ENCODE results near the gene SPR. TPM values are rescaled to one million over a fixed set of nuclear protein-coding genes. Genes with fewer than 3 reads are reported as not detected.

Gene SPR
- total and polyA plus RNA-seq, 2 of the 4 experiments (the other 2 are of a cell fraction): 14.3 to 17.4 TPM

DNA sequence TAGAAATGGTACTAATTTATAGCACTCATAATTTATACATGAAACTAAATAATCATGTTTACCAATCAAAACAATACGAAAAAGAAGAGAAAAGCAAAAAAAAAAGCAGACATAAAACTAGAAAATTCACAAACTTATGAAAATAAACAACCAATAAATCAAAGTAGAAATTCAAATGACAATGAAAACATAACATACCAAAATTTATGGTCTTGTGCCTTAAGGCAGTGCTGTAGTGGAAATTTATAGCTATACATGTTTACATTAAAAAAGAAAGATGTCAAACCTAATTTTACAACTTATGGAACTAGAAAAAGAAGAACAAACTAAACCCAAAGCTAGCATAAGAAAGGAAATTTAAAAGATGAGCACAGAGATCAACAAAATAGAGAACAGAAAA is 16.1 kb upstream of the SPR start:
- Histone ChIP-seq H2BK20ac (ENCODE audit: low read depth, low read length) (no peak overlapping the region), H3K36me3 (ENCODE audit: control insufficient read depth, insufficient read depth, low read length) (no peaks in the 10 kb centered on the region), H3K56ac (ENCODE audit: extremely low read depth, insufficient read depth, low read length) (no peak overlapping the region), H3K4me2 (ENCODE audit: low read depth, low read length) (no peak overlapping the region), H3K23ac (ENCODE audit: low read depth, low read length) (no peak overlapping the region), H3K14ac (replicated peaks; ENCODE audit: low read depth, low read length) (no peak overlapping the region), H3K18ac (ENCODE audit: low read depth, low read length) (no peak overlapping the region), H3K9me3 (ENCODE audit: control insufficient read depth, insufficient read depth, low read length) (0 out of 2 replicates have a peak, but pooled peaks cover 2% of the 10 kb centered on the region), H2BK120ac (ENCODE audit: low read depth, low read length) (no peak overlapping the region), H3K4ac (ENCODE audit: low read depth, low read length) (no peak overlapping the region), H2BK15ac (ENCODE audit: low read depth, low read length) (no peak overlapping the region), H2AFZ (replicated peaks; ENCODE audit: low read length, poor library complexity) (no peak overlapping the region), H2AK5ac (ENCODE audit: low read depth, low read length) (no peak overlapping the region), H3K27me3 (ENCODE audit: control insufficient read depth, insufficient read depth, low read length) (peaks cover 14% of the 10 kb centered on the region), H4K5ac (ENCODE audit: low read depth, low read length) (no peak overlapping the region), H2AK9ac (replicated peaks; ENCODE audit: low read depth, low read length, poor library complexity) (no peak overlapping the region), H4K20me1 (ENCODE audit: insufficient read depth, low read length) (no peaks in the 10 kb centered on the region), H3K9ac (ENCODE audit: low read depth, low read length) (no peak overlapping the region), H3K4me3 (ENCODE audit: insufficient read depth, low read depth, low read length) (no peak overlapping the region), H3K79me1 (ENCODE audit: low read depth in 1 of 2, low read length in 2 of 2) (no peaks in the 10 kb centered on the region), H4K91ac (ENCODE audit: insufficient read depth, low read depth, low read length) (no peak overlapping the region), H4K8ac (ENCODE audit: low read depth in 2 of 2, low read length in 2 of 2) (no peak overlapping the region), H3K27ac (ENCODE audit: insufficient read depth, low read length) (no peak overlapping the region), H3K4me1 (ENCODE audit: control insufficient read depth, insufficient read depth, low read length) (no peaks in the 10 kb centered on the region), H3K9me1 (ENCODE audit: insufficient read depth, low read length) (no peaks in the 10 kb centered on the region), H2BK5ac (ENCODE audit: low read depth, low read length, poor library complexity, severe bottlenecking) (no peak overlapping the region)
- TF ChIP-seq RFX5 (IDR thresholded peaks at IDR 0.05; ENCODE audit: low read depth, low read length) (no peak), BHLHE40 (IDR thresholded peaks at IDR 0.05; ENCODE audit: low read depth, low read length) (no peak), MAZ (IDR thresholded peaks at IDR 0.05; ENCODE audit: borderline replicate concordance, low read depth, low read length) (no peak), RCOR1 (IDR thresholded peaks at IDR 0.05; ENCODE audit: insufficient replicate concordance, low read length) (no peak), SMC3 (IDR thresholded peaks at IDR 0.05; ENCODE audit: low read depth, low read length) (no peak), MXI1 (IDR thresholded peaks at IDR 0.05; ENCODE audit: borderline replicate concordance, low read depth, low read length) (no peak), MAFK (IDR thresholded peaks at IDR 0.05; ENCODE audit: low read depth, low read length) (no peak), FOS (IDR thresholded peaks at IDR 0.05; ENCODE audit: low read depth, low read length) (no peak), NFE2L2 (IDR thresholded peaks at IDR 0.05; ENCODE audit: low read depth, low read length) (no peak), RAD21 (IDR thresholded peaks at IDR 0.05; ENCODE audit: low read length) (no peak), USF2 (IDR thresholded peaks at IDR 0.05; ENCODE audit: low read depth, low read length) (no peak), POLR2A (IDR thresholded peaks at IDR 0.05; ENCODE audit: low read depth, low read length) (no peak), CEBPB (IDR thresholded peaks at IDR 0.05; ENCODE audit: low read depth, low read length) (no peak), CHD1 (IDR thresholded peaks at IDR 0.05; ENCODE audit: low read depth, low read length) (no peak)
- TF ChIP-seq, protein P1, sequence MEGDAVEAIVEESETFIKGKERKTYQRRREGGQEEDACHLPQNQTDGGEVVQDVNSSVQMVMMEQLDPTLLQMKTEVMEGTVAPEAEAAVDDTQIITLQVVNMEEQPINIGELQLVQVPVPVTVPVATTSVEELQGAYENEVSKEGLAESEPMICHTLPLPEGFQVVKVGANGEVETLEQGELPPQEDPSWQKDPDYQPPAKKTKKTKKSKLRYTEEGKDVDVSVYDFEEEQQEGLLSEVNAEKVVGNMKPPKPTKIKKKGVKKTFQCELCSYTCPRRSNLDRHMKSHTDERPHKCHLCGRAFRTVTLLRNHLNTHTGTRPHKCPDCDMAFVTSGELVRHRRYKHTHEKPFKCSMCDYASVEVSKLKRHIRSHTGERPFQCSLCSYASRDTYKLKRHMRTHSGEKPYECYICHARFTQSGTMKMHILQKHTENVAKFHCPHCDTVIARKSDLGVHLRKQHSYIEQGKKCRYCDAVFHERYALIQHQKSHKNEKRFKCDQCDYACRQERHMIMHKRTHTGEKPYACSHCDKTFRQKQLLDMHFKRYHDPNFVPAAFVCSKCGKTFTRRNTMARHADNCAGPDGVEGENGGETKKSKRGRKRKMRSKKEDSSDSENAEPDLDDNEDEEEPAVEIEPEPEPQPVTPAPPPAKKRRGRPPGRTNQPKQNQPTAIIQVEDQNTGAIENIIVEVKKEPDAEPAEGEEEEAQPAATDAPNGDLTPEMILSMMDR (conservative IDR thresholded peaks at IDR 0.05; ENCODE audit: low read depth, low read length): no peak
- TF ChIP-seq, protein P2, sequence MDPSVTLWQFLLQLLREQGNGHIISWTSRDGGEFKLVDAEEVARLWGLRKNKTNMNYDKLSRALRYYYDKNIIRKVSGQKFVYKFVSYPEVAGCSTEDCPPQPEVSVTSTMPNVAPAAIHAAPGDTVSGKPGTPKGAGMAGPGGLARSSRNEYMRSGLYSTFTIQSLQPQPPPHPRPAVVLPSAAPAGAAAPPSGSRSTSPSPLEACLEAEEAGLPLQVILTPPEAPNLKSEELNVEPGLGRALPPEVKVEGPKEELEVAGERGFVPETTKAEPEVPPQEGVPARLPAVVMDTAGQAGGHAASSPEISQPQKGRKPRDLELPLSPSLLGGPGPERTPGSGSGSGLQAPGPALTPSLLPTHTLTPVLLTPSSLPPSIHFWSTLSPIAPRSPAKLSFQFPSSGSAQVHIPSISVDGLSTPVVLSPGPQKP (IDR thresholded peaks at IDR 0.05; ENCODE audit: borderline replicate concordance, low read depth, low read length): no peak
- dilution Hi-C loops (cut with HindIII; ENCODE audit: low sequenced_read_pairs, unreplicated experiment): no loop called here
- ATAC-seq (ENCODE audit: low read depth) (no peak), DNase-seq (no peak)
- in situ Hi-C loops (cut with MboI; ENCODE audit: low sequenced_read_pairs): no loop called here
- no TSS peak for BruUV-seq (replicated peaks)
- no CpG with 5 or more reads among the region's 1 CpG for WGBS, 2 experiments (ENCODE audit: extremely low coverage in 2 of 2, insufficient read length in 1 of 2)
- ChIA-PET POLR2A (ENCODE audit: unreplicated experiment) (no interaction called here), CTCF (interaction anchor here (0.7 kb wide), 1 partner anchor 265 kb away, joined by 5 read pairs; no protein-coding TSS in a partner anchor)
- intact Hi-C loops (cut with micrococcal nuclease): no loop called here
